Stimulated activated CD4-positive, alpha-beta T cell treated with anti-CD3 and anti-CD28 coated beads, Interleukin-1b, Interleukin-23, amount 100 ng/mL, for 4 hours (primary cell): ENCODE results near the gene MPHOSPH6.
"Not testable (repeated sequence)": the region's sequence is repeated elsewhere in the genome, so short reads cannot be mapped to it uniquely, and the experiment has no call there.

Experiments used
- DNase-seq, 2 donors: peaks; one replicate each; pipeline ENCODE4 v3.0.0-alpha.2; 2020; ENCODE audit warnings: low read depth in 2 of 2

MPHOSPH6 gene

DNA sequence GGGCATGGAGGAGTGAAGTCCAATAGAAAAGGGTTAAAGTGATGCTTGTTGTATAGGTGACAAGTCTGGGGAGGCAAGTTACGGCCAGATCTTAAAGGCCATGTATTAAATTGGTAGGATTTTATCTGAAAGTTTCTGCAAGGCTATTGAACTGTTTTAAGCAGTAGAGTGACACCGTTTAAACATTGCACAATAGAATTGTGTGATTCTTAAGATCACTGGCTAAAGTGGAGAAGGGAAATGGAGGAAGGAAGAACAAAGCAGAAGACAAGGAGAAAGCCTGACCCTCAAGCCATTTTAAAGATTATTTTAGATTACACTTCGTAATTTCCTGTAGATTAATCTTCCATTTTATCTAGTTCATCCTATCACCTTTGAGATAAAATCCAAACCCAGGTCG, 5.6 kb upstream of the MPHOSPH6 start:
- no peak for DNase-seq

DNA sequence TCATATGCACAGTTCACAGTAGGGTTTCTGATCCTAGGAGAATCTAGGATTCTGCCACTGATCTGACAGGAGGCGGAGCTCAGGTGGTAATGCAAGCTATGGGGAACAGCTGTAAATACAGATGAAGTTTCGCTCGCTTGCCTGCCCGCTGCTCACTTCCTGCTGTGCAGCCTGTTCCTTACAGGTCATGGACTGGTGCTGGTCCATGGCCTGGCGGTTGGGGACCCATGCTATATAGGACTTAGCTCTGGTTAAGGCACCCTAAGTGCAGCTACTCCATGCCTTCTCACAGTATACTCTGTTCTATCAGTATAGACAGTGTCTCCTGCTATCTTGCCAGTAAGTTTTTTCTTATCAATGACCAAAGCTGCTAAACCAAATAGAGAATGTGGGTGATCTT, 2.4 kb downstream of the MPHOSPH6 start:
- DNase-seq = no peak

DNA sequence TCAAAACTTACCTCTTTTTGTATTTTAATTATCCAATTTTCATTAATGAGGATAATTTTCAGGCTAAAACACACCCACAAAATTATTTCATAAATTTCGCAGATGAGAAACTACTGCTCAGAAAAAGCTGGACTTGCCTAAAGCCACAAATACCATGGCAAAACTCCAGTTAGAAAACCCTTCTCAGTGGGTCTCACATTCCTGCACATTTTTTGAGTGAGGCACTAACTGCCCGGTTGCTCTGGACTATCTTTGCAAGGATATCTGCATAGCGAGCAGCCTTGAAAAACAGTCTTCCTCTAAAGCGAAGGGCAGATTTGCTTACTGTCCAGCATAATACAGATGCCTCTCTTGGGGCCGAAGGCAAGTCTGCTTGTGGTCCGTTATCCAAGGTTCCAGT, 9.8 kb downstream of the MPHOSPH6 start:
- DNase-seq = no peak

DNA sequence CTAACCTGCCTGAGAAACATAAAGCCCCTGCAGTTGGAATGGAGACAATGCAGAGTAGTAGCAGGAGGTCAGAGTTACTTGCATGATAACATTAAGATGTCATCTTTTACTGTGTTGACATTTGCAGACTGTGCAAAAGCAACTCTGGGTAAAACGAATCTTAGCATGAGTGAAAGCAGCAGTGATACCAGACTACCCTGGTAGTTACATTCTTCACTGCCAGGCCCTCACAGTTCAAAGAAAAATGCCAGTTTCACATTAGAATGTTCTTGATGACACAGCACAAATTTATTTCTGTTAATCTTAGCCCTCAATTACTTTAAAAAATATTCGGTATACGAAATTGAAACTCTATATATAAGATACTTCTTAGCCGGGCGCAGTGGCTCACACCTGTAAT, 12.2 kb downstream of the MPHOSPH6 start:
- DNase-seq = no peak

DNA sequence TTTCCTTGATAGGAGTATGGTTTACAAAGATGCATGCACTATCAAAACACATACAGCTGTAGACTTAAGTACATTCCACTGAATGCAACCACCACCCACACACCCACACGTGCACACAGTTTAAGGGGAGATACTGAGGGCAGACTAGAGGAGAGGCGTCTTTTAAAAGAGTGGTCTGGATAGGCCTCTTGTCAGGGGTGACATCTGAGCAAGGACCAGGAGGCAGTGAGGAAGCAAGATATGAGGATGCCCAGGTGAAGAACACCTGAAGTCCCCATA, 12.6 kb downstream of the MPHOSPH6 start:
- DNase-seq = no peak

DNA sequence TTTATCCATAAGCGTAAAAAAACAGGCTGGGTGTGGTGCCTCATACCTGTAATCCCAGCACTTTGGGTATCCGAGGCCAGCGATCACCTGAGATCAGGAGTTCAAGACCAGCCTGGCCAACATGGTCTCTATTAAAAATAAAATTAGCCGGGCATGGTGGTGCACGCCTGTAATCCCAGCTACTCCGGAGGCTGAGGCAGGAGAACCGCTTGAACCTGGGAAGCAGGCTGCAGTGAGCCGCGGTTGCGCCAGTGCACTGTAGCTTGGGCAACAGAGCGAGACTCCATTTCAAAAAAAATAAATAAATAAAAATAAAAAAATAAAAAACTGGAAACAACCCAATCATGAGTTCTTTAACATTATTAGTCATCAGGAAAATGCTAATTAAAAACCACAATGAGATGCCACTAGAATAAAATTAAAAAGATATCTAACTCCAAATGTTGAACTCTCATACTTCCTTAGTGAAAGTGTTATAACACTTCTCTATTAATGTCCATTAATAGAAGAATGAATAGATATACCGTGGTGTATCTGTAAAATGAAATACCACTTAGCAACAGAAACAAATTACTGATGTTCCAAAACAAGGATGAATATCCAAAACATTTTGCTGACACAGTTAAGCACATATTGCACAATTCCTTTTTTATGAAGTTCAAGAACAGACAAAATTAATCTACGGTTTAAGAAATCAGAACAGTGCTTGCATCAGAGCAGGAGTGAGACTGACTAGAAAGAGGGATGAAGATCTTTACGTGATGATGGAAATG, 13.1 kb downstream of the MPHOSPH6 start:
- no peak for DNase-seq

DNA sequence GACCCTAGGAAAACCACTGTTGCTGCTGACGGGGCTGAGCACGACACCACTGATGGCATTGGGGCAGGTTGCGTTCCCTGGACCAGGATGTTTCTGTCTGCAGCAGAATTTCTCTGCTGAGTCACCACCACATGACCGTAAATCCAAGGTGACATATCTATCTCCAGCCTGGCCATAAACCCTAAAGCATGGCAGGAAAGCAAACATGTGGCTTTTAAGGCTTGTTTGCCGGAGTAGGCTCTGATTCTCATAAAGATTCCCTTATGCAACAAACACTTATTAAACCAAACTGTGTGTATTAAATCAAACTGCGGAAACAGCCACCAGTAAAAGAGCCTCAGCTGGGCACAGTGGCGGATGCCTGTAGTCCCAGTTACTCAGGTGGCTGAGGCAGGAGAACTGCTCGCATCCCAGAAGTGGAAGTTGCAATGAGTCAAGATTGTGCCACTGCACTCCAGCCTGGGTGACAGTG, 17.3 kb downstream of the MPHOSPH6 start:
- DNase-seq = no peak

DNA sequence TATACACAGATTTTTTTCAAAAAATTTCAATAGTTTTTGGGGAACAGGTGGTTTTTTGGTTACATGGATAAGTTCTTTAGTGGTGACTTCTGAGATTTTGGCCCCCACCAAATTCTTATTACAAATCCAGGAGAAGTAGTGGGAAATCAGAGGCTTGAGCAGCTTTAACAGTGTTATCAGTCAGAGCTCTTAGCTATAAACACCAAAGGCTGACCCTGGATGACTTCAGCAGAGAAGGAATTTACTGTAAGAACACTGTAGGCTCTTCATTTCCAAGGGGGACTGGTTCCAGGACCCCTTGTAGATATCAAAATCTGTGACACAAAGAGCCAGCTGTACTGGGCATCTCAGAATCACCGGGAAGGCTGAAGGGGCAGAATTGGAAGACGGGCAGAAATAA, 17.8 kb downstream of the MPHOSPH6 start:
- DNase-seq = no peak

DNA sequence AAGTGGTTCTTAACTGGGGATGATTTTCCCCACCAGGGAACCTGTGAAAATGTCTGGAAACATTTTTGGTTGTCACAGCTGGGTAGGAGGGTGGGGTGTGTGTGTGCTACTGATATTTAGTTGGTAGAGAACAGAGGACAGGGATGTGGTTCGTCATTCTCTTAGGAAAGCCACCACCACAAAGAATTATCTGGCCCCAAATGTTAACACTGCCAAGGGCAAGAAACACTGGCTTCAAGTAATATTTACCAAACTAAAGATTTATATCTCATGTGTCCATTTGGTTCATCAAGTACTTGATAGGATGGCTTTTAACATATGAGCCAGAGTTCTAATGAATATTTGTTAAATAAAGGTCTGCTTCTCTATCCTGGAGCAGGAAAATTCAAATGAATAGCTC, 19.5 kb downstream of the MPHOSPH6 start:
- no peak for DNase-seq

DNA sequence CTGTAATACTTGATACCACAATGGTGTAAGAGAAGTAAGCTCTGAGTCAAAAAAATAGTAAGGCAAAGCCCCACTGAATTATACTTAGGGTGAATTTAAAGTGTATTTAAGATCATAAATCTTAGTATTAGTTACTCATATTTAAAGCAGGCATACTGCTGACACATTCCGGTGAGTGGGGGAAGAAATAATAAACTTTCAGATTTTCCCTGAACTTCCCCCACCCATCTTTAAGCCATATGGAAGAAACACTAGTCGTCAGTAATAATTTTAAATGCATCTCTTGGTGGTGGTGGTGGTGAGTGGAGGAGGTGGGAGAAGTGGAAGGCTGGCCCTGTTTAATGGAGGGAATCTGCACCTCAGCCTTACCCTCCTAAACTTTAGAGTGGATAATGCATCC, 20.5 kb downstream of the MPHOSPH6 start:
- no peak for DNase-seq

DNA sequence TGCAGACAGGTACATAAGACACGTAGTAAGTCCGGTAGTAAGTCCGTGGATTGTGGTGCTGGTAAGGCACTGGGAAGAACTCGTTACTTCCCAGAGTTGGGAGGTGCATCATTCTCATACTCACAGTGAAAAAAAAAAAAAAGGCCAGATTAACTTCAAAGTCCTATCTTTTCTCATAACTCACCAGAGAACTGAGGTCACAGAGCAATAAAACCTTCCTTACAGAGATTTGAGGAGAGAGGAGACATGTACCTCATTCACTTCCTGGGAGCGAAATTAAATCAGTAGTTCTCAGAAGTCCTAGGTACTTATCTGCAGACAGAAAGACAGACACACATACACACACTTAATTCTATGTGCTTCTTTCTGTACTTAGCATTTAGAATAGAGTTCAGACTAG, 22.5 kb downstream of the MPHOSPH6 start:
- DNase-seq = no peak

DNA sequence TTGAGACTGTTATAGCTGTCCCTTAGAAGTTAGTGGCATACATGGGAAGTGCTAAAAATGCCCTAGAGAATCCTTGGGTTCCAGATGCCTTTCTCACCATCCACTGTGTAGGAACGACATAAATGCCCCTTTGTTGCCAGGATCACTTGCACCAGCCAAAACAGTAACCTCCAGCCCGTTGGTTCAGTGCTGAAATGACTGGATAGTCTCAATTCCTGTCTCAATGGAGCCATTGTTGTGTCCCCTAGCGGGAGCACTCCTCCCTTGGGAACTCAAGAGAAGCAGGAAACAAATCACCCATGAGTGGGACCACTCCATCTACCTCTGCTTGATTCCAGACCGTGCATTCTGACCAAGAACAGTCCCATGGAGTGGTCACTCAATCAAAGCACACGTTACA, 23.1 kb downstream of the MPHOSPH6 start:
- no peak for DNase-seq

DNA sequence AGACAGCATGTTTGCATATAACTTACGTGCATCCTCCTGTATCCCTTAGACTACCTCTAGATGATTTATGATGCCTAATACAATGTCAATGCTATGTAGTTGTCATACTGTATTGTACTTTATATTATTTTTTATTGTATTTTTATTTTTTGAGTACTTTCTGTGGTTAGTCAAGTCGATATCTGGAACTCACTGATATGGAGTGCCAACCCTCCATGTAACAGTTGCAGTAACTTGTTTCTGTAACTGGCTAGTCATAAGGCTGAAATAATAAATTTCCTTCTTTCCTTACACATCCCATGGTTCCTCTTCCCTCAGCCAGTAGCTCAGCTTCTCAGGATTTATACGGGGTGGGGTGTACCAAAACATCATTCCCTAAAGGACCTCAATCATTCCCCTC, 23.5 kb downstream of the MPHOSPH6 start:
- DNase-seq = no peak

DNA sequence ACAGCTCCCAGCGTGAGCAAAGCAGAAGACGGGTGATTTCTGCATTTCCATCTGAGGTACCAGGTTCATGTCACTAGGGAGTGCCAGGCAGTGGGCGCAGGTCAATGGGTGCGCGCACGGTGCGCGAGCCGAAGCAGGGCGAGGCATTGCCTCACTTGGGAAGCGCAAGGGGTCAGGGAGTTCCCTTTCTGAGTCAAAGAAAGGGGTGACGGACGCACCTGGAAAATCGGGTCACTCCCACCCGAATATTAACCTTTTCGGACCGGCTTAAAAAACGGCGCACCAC, 30.8 kb downstream of the MPHOSPH6 start:
- DNase-seq = not testable (repeated sequence)

DNA sequence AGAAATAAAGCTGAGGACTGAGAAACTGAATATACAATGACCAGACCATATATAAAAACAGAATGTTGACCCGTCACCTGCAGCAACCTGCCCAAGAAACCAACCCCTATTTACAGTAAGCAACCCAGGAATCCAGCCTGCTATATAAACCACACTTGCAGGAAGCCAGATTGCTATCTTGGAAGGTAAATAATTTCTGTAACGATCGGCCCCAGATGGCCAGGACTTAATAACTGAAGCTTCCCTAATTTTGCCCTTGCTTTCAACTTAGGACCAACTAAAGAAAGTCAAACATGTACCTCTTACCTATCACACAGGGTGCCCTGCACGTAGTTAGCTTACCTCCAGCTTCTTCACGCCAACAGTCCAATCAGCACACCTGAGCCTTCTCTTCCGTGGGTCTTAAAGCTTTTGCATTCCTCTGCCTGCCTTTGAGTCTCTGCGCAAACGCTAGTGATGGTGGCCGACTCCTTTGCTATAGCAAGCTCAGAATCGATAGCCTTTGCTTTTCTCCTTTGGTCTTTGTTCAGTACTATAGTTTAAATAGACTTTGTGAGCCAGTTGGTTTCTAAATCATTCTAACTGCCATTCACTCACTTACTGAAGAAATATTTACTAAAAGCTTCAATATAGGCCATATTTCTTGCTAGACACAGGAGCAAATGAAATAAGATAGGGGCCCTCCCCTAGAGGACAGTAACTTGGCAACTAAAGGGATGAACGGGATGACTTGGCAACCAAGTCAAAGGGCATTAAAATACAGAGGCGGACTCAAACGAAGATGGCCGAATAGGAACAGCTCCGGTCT, 31.3 kb downstream of the MPHOSPH6 start:
- no peak for DNase-seq

DNA sequence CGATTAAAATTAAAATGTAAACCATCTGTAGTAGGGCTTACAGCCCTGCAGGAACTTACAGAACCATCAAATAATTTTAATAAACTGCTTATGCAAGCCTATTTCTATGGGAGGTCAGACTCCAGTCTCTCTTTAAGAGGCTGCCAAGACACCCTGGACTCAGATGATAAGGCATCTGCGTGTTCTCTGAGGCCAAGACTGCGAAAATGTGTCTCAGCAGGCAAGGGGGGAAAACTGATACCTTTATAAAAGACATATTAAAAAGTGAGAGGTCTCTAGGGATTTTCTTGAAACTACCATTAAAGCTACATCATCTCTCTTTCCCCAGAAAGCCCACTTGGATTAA, 32.2 kb downstream of the MPHOSPH6 start:
- DNase-seq = no peak

DNA sequence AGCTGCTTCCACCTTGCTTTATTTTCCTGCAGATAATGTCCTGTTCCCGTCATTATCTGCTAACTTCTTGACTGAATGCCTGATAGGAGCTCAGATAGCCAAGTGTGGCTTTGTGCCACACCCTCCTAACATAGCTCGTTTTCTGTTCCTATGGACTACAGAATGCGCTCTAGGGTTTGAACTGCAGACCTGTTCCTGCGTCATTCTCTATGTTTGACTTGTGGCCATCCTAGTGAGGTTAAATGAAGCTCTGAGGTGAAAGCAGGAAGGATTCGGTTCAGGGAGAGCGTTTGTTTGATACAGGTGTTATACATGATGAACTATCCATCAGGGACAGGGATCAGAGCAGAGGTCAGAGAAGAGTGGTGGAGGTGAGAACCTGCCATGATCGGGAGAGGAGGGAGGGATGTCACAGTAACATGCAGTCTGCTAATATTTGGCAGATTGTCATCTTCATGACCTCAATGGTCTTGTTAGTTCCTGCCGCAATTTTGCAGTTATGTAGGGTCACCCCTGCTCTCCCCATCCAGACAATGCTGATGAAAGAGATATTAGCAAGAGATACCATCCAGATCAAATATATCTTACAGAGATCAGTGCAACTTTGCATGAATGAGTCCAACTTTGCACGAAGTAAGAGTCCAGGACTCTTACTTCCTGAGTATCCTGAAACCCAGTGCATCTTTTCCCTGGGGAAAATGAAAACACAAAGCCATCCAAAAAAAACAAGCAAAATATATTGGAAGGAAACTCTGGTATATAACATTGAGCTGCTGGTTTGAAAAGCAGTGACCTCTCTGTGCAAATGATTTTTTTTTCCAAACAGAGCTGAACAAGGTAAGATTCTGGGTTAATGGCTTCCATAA, 32.8 kb downstream of the MPHOSPH6 start:
- no peak for DNase-seq

DNA sequence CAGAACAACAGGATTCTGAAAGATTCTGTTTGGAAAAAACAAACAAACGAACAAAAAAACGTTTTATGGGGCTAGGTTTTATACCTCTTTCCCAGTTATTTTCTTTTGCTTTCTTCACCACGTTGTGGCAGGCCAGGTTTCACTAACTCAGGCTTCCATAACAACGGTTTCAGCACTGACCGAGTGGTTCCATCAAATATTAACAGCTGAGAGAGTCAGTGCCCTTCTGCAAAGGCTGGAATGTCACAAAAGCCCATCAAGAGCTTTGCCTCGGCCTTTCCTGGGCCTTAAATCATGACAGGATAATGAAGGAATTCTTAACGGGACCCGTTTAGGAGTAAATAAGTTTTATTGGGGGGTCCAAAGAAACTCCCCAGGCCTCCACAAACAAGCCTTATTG, 34.2 kb downstream of the MPHOSPH6 start:
- no peak for DNase-seq

DNA sequence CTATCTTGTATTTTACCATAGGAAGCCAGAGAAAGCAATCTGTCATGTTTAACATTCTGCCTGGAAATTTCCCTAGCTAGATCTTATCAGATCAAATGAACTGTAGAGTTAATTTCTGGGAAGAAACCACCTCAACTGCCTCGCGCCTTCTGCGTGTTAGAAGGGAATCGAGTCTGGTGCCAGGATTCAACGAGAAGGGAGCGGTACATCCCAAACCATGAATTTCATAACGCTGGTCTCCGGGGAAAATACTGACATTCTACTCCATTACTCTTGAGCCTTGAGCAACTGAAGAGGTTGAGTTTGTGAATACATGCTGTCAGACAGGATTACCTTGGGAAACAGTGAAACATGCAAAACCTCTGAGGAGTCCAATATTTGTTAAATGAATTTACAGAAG, 35.2 kb downstream of the MPHOSPH6 start:
- no peak for DNase-seq

DNA sequence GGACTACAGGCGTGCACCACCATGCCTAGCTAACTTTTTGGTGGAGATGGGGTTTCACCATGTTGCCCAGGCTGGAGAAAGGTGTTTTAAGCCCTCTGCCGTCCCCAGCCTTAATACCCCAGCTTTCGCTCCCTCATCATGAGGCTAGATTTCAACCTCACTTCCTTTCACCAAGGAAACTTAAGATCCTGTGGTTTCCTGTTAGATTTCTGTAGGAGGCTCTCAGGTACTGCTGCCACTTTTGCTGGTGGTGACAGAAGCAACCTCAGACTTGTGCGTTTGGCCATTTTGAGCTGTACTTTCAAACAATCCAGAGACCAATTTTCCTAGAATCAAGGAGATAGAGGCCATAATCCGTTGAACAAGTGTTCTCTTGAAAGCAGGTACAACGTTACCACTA, 36.2 kb downstream of the MPHOSPH6 start:
- no peak for DNase-seq

DNA sequence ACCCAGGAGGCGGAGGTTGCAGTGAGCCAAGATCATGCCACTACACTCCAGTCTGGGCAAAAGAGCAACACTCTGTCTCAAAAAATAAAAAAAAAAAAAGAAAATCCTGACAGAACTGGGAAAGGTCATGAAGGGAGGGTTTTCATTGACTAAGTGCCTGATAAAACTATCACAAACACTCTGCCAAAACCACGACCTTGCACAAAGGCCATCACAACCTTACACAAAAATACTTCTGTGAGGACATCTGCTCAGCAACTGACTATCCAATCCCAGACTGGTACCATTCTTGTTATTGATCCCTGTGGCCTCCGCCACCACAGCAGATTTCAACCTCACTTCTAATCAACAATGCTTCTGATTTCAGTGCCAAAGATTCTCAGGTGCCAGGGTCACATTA, 40.1 kb downstream of the MPHOSPH6 start:
- no peak for DNase-seq

DNA sequence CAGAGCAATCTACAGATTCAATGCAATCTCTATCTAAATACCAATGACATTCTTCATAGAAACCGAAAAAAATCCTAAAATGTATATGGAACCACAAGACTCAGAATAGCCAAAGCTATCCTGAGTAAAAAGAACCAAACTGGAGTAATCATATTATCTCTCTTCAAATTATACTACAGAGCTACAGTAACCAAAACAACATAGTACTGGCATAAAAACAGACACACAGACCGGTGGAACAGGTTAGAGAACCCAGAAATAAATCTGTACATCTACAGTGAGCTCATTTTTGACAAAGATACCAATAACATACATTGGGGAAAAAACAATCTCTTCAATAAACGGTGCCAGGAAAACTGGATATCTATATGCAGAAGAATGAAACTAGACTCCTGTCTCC, 45.4 kb downstream of the MPHOSPH6 start:
- no peak for DNase-seq

DNA sequence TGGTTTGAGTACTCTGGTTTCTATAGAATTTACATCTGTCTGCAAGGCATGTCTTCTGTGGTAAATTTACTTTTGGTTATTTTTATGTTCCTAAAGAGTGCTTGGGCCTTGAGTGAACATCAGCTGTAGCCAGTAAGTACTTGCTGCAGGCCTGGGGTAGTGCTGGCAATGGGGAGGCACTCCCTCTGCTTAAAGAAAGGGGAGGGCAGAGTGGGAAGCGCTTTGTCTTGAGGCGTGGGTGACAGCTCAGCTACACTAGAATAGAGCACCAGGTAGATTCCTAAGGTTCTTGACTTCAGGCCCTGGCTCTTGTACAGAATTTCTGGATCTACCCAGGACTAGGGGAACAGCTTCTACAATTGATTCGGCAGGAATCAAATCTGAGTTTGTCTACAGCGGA, 50.6 kb downstream of the MPHOSPH6 start:
- DNase-seq = no peak
